Measurements from ENCODE around the gene PTPRF. TPM values are rescaled to one million over a fixed set of nuclear protein-coding genes. Genes with fewer than 3 reads are reported as not detected.

PTPRF gene
- total RNA-seq, 4 donors from 2014 or later, result 204 to 236 (median 231) TPM

GRCh38 chr1:43653339-43653738 lies 122.7 kb downstream of the PTPRF start:
- intact Hi-C loops (cut with DNase I; ENCODE audit: low total_unique reads), result no loop called here
- DNase-seq (ENCODE audit: low spot score in 2 of 2), result no peak
- WGBS, 2 donors, result 49 to 53% methylated on average over 3 of the region's 3 CpGs
- no peak for TF ChIP-seq CTCF (IDR thresholded peaks at IDR 0.05)
- H3K4me3 ChIP-seq (ENCODE audit: low read depth, poor library complexity, severe bottlenecking), result no peak overlapping the region

DNA sequence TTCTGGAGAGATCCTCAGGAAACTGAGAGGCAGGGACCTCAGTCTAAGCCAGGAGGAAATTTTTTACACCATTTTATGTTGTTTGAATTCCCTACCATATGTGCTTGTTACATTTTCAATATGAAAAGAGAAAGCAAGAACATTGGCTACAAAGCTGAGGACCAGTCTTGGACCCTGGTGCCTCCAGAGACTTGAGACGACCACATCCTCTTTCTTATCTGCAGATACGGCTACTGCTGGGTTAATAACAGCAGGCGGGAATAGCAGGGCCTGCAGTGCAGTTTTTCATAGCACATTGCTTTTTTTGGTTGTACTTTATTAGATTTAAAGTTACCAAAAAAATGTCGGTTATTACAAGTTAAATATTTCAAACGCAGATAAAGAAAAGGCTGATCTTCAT lies 123.2 kb downstream of the PTPRF start:
- TF ChIP-seq POLR2A (IDR thresholded peaks at IDR 0.05) (no peak), CTCF (IDR thresholded peaks at IDR 0.05) (no peak)
- H3K4me3 ChIP-seq (ENCODE audit: low read depth, poor library complexity, severe bottlenecking), result no peak overlapping the region
- intact Hi-C loops (cut with DNase I; ENCODE audit: low total_unique reads), result no loop called here
- no peak for DNase-seq (ENCODE audit: low spot score in 2 of 2)
- WGBS, 2 donors, result 76 to 83% methylated on average over 5 of the region's 5 CpGs

- WGBS, 2 donors, result 57 to 70% methylated on average over 1 of the region's 1 CpG
- TF ChIP-seq POLR2A (IDR thresholded peaks at IDR 0.05) (no peak), CTCF (IDR thresholded peaks at IDR 0.05) (no peak)
- no peak overlapping the region for H3K4me3 ChIP-seq (ENCODE audit: low read depth, poor library complexity, severe bottlenecking)
- intact Hi-C loops (cut with DNase I; ENCODE audit: low total_unique reads), result no loop called here
- DNase-seq (ENCODE audit: low spot score in 2 of 2), result no peak
These were observed 125.3 kb downstream of the PTPRF start for GRCh38 chr1:43655953-43656352.

DNA sequence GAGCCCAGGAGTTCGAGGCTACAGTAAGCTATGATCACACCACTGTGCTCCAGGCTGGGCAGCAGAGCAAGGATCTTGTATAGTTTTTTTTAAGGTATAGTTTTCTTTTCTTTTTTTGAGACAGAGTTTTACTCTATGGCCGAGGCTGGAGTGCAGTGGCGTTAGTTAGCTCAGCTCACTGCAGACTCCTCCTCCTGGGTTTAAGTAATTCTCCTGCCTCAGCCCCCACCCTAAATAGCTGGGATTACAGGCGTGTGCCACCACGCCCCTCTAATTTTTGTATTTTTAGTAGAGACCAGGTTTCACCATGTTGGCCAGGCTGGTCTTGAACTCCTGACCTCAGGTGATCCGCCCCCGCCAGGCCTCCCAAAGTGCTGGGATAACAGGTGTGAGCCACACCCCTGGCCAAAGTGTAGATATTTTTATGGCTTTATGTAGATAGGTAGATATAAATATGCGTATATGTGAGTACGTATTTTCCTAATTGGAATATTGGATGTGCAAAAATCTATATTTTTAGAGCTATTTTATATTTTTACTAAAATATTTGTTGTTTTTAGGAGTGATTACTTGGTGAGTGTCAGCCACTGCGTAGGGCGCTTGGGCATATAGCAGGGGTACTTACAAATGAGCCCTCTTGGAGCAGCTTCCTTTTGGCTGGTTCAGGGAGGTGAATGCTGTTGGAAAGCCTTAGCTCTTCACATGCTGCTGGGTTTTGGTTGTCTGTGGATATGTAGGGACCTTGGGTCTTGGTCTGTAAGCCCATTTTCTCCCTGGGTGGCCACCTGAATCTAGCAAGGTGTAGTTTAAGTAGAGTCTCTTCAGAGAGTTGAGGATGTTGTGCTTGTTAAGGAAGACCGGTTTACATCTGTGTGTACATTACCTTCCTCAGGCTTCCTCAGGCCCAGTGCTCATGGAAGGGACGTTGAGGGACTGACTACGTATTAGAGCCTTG lies 128.8 kb downstream of the PTPRF start:
- intact Hi-C loops (cut with DNase I; ENCODE audit: low total_unique reads), result no loop called here
- no peak for DNase-seq (ENCODE audit: low spot score in 2 of 2)
- 90% methylated on average over 14 of the region's 14 CpGs for WGBS, 2 donors
- H3K4me3 ChIP-seq (ENCODE audit: low read depth, poor library complexity, severe bottlenecking), result no peak overlapping the region
- no peak for TF ChIP-seq POLR2A (IDR thresholded peaks at IDR 0.05)
- TF ChIP-seq CTCF (IDR thresholded peaks at IDR 0.05), result no peak

- no peak overlapping the region for H3K4me3 ChIP-seq (ENCODE audit: low read depth, poor library complexity, severe bottlenecking)
- intact Hi-C loops (cut with DNase I; ENCODE audit: low total_unique reads), result no loop called here
- 80 to 83% methylated on average over 4 of the region's 4 CpGs for WGBS, 2 donors
- DNase-seq (ENCODE audit: low spot score in 2 of 2), result no peak
- TF ChIP-seq CTCF (IDR thresholded peaks at IDR 0.05) (no peak), POLR2A (IDR thresholded peaks at IDR 0.05) (no peak)
These were observed 129.7 kb downstream of the PTPRF start for GRCh38 chr1:43660355-43660754.

Data from lower leg skin (tissue), 4 donors.